ENCODE results near the gene TMEM231.
"Not testable (repeated sequence)": the region's sequence is repeated elsewhere in the genome, so short reads cannot be mapped to it uniquely, and the experiment has no call there.

The TMEM231 gene, protein sequence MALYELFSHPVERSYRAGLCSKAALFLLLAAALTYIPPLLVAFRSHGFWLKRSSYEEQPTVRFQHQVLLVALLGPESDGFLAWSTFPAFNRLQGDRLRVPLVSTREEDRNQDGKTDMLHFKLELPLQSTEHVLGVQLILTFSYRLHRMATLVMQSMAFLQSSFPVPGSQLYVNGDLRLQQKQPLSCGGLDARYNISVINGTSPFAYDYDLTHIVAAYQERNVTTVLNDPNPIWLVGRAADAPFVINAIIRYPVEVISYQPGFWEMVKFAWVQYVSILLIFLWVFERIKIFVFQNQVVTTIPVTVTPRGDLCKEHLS

DNA sequence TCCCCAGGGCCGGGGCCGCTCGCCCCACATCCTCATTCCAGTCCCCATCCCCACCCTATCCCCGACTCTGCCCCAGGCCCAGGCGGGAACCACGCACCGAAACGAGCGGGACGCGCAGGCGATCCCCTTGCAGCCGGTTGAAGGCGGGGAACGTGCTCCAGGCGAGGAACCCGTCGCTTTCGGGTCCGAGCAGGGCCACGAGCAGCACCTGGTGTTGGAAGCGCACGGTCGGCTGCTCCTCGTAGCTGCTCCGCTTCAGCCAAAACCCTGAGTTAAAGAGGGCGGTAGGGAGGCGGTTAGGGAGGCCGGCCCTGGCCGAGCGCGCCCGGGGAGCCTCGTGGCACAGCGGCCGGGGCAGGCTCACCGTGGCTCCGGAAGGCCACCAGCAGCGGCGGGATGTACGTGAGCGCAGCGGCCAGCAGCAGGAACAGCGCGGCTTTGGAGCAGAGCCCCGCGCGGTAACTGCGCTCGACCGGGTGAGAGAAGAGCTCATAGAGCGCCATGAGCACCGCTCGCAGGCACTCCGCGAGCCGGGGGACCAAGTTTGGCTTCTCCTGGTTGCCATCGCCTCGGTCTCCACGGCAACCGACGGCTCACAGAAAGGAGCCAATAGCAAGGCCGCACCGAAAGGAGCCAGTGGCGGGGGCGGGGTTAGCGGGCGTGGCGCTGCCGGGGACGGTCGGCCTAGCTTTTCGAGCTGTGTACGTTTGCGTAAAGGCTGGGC, at the start of gene TMEM231:
TSS of gene TMEM231 (minus strand) at position 546 of the 724 bp plus-strand sequence. CDS start at position 503, 43 bp downstream.
- peak; percentile 72 for DNase-seq (ENCODE audit: low read depth)

DNA sequence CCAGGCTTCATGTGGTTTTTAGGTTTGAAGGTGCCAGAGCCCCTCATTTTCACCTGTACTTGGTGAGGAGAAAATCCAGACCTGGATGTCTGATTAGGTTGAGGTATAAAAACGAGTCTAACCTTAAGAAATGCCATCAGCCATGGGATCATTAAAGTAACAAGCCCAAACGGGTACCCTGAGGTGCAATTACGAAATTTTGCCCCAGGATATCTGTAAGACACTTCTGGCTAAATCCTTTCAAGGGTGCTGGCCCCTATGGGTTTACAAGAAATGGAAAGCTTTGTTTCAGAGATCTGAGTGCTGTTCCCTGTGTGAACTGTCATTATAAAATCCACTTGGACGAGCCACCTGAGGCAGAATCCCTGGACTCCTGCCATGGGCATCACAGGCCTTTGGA, 47.2 kb upstream of the TMEM231 start:
- no peak for DNase-seq (ENCODE audit: low read depth)

DNA sequence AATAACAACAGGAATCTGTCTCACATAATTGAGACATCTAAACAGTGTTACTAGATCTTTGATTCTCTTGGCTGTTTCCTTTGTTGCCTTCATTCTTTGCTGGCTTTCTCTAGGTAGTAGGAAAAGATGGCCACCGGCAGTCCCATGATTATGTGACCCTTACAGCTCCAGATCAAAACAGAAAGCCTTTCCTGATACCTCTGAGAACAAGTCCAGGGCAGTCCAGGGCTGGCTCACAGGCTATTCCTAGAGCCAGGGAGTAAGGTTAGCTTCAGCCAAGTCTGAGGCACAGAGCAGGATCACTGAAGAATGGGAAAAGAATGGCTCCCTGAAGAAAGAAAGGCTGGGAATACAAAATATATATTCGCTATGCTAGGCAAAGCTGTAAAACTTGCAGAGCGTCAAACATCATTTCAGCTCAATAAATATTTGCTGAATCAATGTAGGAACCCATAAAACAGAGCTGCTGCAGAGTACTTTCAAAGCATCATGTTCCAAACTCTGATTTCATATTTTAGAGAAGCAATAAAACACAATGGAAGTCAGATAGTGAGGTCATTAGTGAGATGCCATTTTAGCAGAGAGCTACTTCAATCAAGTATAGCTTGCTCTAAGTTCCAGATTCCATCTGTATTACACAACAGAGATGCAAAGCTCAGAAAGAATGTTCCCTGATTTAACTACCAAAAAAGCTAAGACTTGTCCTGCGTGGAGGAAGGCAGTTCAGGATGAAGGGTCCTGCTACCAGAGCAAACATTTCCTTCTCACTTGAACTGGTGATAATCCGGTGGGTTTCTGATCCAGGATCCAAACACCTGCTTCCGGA, 43.6 kb upstream of the TMEM231 start:
- no peak for DNase-seq (ENCODE audit: low read depth)

DNA sequence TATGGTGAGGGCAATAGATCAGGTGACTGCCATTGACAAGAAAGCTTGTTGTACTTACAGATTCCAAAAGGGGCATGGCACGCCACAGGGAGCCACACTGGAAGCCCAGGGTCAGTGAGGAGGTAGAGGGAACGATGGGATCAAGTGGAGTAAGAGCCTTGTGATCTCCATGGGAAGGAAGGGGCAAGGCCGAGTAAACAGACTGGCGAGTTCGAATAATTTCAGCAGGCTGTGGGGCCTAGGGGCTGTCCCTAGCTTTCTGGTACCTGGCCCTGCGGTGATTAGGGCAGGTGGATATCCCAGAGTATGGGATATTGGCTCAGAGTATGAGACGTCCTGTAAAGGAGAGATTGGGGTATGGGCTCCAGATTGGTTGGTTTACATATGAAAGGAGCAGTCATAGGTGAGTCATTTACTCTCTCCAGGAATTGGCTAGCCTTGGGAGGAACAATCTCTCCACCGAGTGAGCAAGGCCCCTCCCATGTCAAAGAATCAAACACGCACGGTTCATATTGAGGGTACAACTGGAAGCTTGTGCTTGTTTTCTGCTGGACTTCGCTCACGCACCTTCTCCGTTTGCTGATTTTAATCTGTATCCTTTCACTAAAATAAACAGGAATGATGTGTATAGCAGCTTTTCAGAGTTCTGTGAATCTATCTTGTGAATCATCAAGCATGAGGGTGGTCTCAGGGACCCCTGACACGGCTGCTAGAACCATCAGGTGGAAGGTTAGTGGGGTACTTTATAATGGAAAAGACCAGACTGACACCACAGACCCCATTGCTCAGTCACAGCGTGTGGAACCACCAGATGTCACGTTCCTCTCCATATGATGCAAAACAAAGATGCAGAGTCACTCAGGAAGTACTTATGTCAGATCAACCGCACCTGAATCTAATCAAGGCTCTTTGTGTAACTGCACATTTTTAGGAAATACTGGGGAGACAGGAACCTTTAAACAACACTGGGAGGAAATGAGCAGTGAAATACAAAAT, 38.1 kb upstream of the TMEM231 start:
- no peak for DNase-seq (ENCODE audit: low read depth)

DNA sequence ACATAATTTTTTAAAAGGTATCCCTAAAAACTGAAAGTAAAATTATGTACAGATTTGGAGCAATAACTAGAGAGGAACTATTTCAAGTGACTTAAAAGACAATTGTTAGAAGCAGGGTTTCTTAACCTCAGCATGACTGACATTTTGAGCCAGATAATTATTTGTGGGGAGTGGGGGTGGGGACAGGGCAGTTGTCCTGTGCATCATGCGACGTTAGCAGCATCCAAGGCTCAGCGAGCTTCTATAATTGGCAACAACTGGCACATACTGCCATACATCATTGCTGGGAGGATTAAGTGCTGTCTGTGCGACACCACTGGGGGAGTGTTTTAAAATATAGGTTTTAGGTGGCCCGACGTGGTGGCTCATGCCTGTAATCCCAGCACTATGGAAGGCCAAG, 37.3 kb upstream of the TMEM231 start:
- DNase-seq (ENCODE audit: low read depth), result no peak

DNA sequence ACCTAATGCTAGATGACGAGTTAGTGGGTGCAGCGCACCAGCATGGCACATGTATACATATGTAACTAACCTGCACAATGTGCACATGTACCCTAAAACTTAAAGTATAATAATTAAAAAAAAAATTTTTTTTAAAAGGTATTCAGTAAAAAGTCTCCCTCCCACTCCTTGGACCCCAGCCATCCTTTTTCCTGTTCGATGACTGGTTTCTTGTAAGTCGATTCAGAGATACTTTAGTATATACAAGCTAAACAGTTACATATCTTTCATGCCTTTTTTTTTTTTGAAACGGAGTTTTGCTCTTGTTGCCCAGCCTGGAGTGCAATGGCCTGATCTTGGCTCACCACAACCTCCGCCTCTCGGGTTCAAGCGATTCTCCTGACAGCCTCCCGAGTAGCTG, 35.9 kb upstream of the TMEM231 start:
- DNase-seq (ENCODE audit: low read depth), result not testable (repeated sequence)

DNA sequence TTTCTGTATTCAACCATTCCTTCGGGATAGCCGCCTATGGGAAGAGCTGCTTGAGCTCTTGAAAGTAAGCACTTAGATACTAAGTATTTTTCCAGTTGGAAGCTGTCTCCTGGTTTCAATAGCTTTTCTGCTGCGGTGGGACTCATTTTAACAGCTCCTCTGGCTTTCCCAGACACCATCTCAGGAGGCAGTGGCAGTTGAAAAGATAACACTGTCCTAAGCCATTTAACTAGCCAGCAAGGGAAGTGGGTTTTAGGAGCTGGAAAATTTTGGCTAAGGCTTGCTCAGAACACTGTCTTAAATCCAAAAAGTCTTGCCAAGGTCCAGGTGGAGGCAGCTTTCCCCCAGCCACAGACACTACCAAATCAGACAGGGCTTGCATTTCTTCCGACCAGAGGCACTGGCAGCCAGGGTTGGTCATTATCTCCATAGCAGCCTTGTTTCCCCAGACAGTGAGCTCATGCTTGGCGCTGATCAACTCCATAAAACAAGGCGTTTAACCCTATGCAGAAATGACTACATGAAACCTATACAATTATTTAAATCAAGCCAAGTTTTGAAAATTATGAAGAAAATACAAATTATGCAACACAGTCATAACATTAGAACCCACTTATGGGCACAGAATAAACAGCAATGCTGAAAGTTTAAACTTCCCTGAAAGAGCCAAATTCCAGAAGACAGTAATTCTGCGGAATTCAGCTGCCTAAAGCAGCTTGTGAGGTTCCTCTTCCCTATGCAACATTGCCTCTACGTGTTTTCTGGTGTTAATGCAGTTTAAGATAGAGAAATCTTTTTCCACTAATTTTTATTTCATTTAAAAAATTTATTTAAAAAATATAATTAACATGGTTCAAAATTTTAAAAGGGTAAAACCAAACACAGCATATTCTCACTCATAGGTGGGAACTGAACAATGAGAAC, 35.1 kb upstream of the TMEM231 start:
- no peak for DNase-seq (ENCODE audit: low read depth)

DNA sequence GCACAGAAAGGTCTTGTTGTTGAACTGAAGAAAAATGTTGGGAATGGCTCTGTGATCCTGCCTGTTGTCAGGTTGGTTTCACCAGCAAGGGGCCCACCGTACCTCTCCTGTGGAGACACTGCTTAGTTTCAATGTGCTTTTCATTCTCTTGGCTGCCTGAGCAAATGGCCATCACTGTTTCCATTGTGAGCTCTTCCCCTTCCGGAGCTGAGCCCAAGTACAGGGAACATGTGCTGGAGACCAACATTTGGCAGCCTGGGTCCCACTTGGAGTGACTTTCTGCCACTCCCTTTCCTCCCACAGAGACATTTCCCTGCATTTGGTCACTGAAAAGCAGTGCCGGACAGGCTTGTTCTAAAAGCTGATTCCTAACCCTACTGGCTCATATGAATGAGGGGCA, 33.3 kb upstream of the TMEM231 start:
- DNase-seq (ENCODE audit: low read depth), result no peak

DNA sequence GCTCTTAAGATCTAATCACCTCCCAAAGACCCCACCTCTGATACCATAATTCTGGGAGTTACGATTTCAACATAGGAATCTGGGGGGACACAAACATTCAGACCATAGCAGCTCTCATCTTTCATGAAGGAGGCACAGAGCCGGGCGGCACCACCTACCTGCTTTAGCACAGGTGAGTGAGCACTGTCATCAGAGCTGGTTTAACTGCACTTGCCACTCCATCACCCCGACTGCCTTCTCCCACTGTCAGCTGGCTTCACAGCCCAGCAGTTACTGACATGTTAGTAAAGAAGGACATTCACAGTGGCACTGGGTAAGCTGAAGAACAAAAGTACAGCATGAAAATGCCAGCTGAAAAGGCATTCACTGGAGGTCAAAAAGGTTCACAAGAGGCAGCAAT, 32.7 kb upstream of the TMEM231 start:
- DNase-seq (ENCODE audit: low read depth), result no peak

DNA sequence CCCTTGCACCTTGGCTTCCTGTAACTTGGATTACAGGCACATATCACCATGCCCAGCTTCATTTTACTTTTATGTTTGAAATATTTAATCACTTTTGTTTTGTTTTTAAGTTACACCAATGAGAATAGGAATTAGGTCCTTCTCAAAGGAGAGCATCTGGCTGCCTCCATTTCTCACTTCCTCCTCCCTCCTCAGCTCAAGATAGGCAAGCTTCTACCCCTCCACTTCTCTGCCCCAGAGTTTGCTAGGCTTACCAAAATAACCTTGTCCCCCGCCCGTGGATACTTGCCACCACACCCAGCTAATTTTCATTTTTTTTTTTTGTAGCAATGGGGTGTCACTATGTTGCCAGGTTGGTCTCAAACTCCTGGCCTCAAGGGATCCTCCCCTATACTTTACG, 28.1 kb upstream of the TMEM231 start:
- no peak for DNase-seq (ENCODE audit: low read depth)

DNA sequence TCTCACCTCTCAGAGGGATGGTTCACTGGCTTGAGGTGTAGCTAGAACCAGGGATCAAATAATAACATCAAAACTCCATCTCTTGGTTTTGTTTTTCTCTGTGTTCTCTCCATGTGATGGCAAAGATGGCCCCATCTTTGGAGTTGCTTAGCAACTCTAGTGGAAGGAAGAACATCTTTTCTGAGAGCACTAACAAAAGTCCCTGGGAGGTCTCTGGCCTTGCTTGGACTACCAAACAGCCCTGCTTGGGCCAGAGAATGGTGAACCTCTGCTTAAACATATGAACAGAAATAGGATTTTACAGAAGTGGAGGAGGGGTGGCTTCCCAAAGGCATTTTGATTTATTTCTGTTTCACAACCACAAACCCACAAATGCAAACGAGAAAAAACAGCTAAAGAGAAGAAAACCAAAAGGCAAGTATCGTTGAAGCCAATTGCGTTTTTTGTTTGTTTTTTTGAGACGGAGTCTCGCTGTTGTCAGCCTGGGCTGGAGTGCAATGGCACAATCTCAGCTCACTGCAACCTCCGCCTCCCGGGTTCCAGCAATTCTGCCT, 23.3 kb upstream of the TMEM231 start:
- no peak for DNase-seq (ENCODE audit: low read depth)

DNA sequence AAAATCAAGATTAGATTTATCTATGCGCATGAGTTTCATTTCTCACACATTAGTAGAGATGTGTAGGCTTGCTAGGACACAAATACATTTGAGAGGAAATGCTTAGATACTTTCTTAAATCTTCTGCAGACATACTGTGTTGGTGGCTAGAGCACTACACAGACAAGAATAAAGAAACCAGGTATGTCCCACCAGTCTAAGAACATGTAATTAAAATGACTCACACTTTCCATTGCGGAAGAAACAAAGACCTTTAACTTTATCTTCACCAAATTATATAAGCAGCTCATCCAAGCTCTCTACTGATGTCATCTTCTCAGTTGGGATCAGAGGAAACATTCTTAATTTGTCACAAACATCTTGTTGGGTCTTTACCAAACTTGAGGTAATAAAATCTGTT, 22.7 kb upstream of the TMEM231 start:
- DNase-seq (ENCODE audit: low read depth), result no peak

DNA sequence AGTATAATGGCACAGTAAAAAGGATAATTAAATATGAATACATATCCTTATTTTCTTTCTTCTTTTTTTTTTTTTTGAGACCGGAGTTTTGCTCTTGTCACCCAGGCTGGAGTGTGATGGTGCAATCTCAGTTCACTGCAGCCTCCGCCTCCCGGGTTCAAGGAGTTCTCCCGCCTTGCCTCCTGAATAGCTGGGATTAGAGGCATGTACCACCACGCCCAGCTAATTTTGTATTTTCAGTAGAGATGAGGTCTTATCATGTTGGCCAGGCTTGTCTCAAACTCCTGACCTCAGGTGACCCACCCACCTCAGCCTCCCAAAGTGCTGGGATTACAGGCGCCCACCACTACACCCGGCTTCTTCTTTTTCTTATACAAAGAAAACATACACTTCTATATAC, 22.2 kb upstream of the TMEM231 start:
- no peak for DNase-seq (ENCODE audit: low read depth)

DNA sequence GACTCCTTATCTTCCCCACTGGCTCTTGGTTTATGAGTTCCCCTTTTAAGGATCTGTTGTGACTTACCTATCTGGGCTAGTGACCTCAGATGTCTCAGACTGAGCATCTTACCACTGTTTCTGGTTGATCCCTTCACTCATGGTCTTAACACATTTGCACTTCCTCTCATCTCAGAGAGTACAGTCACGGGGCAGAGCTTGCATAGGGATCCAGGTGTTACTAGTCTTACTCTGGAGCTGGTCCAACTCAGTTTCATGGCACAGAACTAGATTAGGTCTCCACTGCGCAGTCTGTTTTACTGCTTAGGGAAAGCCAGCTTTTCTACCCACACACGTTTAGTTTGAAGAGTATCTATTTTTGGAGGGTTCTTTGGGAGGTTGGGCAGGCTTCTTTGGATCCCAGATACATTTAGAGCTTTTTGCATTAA, 20.3 kb upstream of the TMEM231 start:
- no peak for DNase-seq (ENCODE audit: low read depth)

DNA sequence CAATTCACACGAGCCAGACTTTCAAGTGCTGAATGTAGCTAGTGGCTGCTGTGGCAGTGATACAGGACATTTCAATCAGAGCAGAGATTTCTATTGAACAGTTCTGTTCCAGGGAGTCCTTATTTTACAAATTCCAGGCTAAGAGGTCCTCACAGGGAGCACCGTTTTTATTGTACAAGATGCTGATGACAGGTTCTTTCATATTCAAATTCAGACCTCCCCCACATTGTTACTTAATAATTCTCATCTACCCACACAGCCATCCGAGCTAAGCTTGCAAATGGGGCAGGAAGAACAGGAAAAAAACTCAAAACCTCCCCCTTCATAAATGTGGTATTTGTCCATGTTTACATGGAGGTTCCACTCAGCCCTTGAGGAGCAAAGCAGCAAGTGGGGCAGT, 19.9 kb upstream of the TMEM231 start:
- no peak for DNase-seq (ENCODE audit: low read depth)

DNA sequence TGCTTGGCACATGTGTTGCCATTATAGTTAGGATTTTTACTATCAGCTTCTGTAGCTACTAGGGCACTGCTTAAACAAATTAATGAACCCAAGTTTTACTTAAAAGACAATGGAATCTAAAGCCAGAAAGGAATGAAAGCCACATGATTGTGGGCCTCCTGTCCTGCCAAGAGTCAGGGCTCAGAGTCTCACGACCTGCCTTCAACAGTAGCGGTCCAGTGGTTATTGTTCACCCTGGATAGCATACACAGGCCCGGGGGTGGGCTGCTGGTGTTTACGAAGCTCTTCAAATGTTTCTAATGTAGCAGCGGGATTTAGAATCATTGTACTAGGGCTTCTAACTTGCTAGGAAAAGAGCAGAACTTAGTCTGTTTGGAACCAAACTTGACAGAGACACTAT, 17.9 kb upstream of the TMEM231 start:
- DNase-seq (ENCODE audit: low read depth), result no peak

DNA sequence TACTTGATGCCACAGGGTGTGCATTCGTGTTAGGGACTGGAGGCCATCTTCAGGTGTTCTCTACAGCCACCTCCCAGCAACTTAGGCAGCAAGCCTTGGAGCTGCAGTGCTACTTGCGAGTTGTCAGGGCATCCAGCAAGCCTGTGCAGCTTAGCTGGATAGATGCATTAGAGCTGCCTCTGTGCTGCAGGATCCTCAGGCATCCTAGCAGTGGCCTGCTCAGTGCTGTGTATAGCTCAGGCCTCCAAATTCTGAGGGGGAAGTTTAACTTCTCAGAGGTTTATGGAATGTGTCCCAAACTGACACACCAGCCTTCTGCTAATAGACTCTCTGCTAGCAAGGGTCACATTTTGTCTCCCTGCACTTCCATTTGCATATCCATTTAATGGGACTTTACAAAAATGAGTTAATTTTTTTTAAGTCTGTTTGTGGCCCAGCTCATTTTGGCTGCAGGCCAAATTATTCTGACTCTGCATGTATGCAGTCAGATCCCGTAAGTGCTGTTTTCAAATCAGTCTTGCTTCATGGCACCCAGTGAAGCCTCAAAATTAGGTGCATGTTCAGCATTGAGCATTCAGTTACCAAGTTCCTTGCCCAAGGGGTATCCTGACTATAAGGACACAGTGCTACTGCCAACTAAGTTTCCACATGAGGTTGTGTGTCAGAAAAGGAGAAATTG, 17.0 kb upstream of the TMEM231 start:
- no peak for DNase-seq (ENCODE audit: low read depth)

DNA sequence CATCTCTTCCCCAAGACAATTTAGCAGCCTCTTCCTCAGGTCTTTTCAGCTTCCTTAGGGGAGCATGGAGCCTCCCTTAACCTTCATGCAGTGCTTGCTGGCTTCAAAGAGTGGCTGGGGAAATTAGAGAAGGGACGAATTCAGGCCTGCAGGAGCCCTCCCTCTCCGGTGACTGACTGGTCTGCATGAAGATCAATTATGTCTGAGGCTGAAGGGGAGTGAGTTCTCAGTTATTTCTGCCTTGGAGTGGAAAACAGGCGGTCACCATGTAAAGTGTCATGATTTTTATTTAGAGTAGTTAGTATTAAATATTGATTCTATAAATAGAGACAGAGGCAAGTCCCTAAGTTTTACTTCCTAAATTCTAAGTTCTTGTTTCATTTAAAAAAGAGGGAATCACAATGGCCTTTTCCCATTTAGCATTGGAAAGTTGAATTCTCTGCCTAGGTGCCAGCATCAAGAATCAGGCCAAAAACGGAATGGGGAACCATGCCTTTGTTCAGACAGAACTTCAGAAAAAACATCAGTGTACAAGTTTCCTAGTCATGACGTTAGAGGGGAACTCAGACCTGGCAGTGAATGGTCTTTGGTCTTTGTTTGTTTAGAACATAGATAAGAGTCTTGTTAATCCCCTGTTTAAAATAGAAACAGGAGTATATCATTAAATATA, 14.5 kb upstream of the TMEM231 start:
- DNase-seq (ENCODE audit: low read depth), result no peak

DNA sequence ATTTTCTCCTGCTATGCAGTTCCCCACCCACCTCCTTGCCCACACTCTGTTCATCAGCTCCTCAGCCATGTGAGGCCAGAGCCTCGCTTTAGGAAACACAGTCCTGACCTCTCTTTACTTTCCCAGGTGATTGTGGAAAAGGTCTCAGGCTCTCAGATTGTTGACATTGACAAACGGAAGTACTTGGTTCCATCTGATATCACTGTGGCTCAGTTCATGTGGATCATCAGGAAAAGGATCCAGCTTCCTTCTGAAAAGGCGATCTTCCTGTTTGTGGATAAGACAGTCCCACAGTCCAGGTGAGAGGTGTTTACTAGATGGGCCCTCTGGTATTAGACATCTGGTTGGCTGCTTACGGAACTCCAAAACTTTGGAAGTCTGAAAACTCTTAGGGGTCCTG, 11.9 kb upstream of the TMEM231 start:
- DNase-seq (ENCODE audit: low read depth), result no peak
